GM23338 (cell line): ENCODE data around the gene PTCD2. TPM values are rescaled to one million over a fixed set of nuclear protein-coding genes. Genes with fewer than 3 reads are reported as not detected.

Source experiments
- ATAC-seq: fragments of 200-7000 bp; cut with Tn5 transposase; 3 replicates; pipeline ENCODE4 v1.9.1; 2020
- DNase-seq: peaks from one replicate; pipeline ENCODE4 v3.0.0-alpha.2; 2015; ENCODE audit warnings: low spot score
- H2AFZ ChIP-seq: fragments of 200-600 bp; sonication (generic); 2 replicates; pipeline ENCODE4 v1.8.0; 2016; ENCODE audit warnings: antibody characterized with exemption, mild to moderate bottlenecking, moderate library complexity
- H3F3A ChIP-seq: fragments of 200-600 bp; sonication (generic); replicated peaks from 2 replicates; pipeline ENCODE4 v1.8.0; 2017; ENCODE audit warnings: antibody characterized with exemption, mixed run types, low read depth
- H3K27ac ChIP-seq: fragments of 200-600 bp; sonication (generic); 2 replicates; pipeline ENCODE4 v1.6.1; 2016; ENCODE audit warnings: low read depth
- H3K27me3 ChIP-seq: fragments of 200-600 bp; sonication (generic); 2 replicates; pipeline ENCODE4 v1.8.0; 2016; ENCODE audit warnings: mild to moderate bottlenecking, mixed run types, moderate library complexity; ENCODE audit not compliant: insufficient read depth
- H3K36me3 ChIP-seq: fragments of 200-600 bp; sonication (generic); 2 replicates; pipeline ENCODE4 v1.8.0; 2016; ENCODE audit warnings: mild to moderate bottlenecking; ENCODE audit not compliant: insufficient read depth
- H3K4me1 ChIP-seq: fragments of 200-600 bp; sonication (generic); 2 replicates; pipeline ENCODE4 v1.8.0; 2016; ENCODE audit warnings: mild to moderate bottlenecking, moderate library complexity; ENCODE audit not compliant: insufficient read depth
- H3K4me2 ChIP-seq: fragments of 200-600 bp; sonication (generic); 2 replicates; pipeline ENCODE4 v1.7.1; 2017; ENCODE audit warnings: mixed run types
- H3K4me3 ChIP-seq: fragments of 200-600 bp; sonication (generic); 2 replicates; pipeline ENCODE4 v1.6.1; 2016; ENCODE audit warnings: mixed run types
- H3K79me2 ChIP-seq: fragments of 200-600 bp; sonication (generic); replicated peaks from 2 replicates; pipeline ENCODE4 v1.8.0; 2017; ENCODE audit warnings: mild to moderate bottlenecking; ENCODE audit not compliant: insufficient read depth
- H3K9me2 ChIP-seq: fragments of 200-600 bp; sonication (generic); 2 replicates; pipeline ENCODE4 v1.8.0; 2017; ENCODE audit not compliant: insufficient read depth
- H4K20me1 ChIP-seq: fragments of 200-600 bp; sonication (generic); replicated peaks from 2 replicates; pipeline ENCODE4 v1.8.0; 2017; ENCODE audit warnings: mild to moderate bottlenecking; ENCODE audit not compliant: insufficient read depth
- H3K27ac Mint-ChIP-seq: 2 replicates; pipeline ENCODE4 v1.8.0; 2020; ENCODE audit warnings: inconsistent platforms, mild to moderate bottlenecking, moderate library complexity, mixed read lengths
- H3K27me3 Mint-ChIP-seq: 3 replicates; pipeline ENCODE4 v1.8.0; 2022; ENCODE audit warnings: low read depth, mild to moderate bottlenecking, moderate library complexity, mixed read lengths, inconsistent platforms; ENCODE audit not compliant: insufficient read depth, poor library complexity
- H3K36me3 Mint-ChIP-seq: 3 replicates; pipeline ENCODE4 v1.8.0; 2021; ENCODE audit warnings: low read depth, mild to moderate bottlenecking, inconsistent platforms, moderate library complexity, mixed read lengths
- H3K4me1 Mint-ChIP-seq: 3 replicates; pipeline ENCODE4 v1.8.0; 2020; ENCODE audit warnings: mild to moderate bottlenecking, inconsistent platforms, mixed read lengths
- H3K4me3 Mint-ChIP-seq: 3 replicates; pipeline ENCODE4 v1.8.0; 2021; ENCODE audit warnings: moderate library complexity, mild to moderate bottlenecking, inconsistent platforms, mixed read lengths
- H3K9me3 Mint-ChIP-seq: 3 replicates; pipeline ENCODE4 v1.8.0; 2020; ENCODE audit warnings: moderate library complexity, mild to moderate bottlenecking, inconsistent platforms, mixed read lengths
- CREB1 ChIP-seq: fragments of 250-450 bp; sonication (Bioruptor Pico); IDR thresholded peaks from 2 replicates; pipeline ENCODE4 v1.5.0; 2020; ENCODE audit warnings: low read depth, mild to moderate bottlenecking, moderate library complexity
- CTCF ChIP-seq, 2 experiments: fragments of 200-600 bp in 1 of 2; sonication (generic) in 1 of 2; conservative IDR thresholded peaks; 2 replicates each; pipeline versions ENCODE4 v1.5.1 to v1.6.1; 2016 to 2017; ENCODE audit warnings: antibody characterized with exemption in 2 of 2, low read depth in 2 of 2, mild to moderate bottlenecking in 2 of 2, moderate library complexity in 1 of 2
- EZH2 ChIP-seq: fragments of 200-600 bp; sonication (generic); IDR thresholded peaks from one replicate; pipeline ENCODE4 v1.8.0; 2017; ENCODE audit warnings: antibody characterized with exemption, mild to moderate bottlenecking, low read depth; ENCODE audit not compliant: unreplicated experiment
- EZH2phosphoT487 ChIP-seq: fragments of 200-600 bp; sonication (generic); IDR thresholded peaks from one replicate; pipeline ENCODE4 v1.8.1; 2018; ENCODE audit warnings: antibody characterized with exemption; ENCODE audit not compliant: unreplicated experiment
- REST ChIP-seq: IDR thresholded peaks from one replicate; pipeline ENCODE4 v1.6.1; 2018; ENCODE audit warnings: antibody characterized with exemption; ENCODE audit not compliant: unreplicated experiment
- STAT1 ChIP-seq: IDR thresholded peaks from one replicate; pipeline ENCODE4 v1.6.1; 2016; ENCODE audit warnings: antibody characterized with exemption; ENCODE audit not compliant: unreplicated experiment
- ZNF114 ChIP-seq: fragments of 250-450 bp; sonication (Bioruptor Pico); IDR thresholded peaks from 2 replicates; pipeline ENCODE4 v1.5.0; 2020; ENCODE audit warnings: mild to moderate bottlenecking, moderate library complexity
- ZNF331 ChIP-seq: fragments of 250-450 bp; sonication (Bioruptor Pico); IDR thresholded peaks from 2 replicates; pipeline ENCODE4 v1.5.0; 2020; ENCODE audit warnings: low read depth, mild to moderate bottlenecking, moderate library complexity
- polyA plus RNA-seq: library from polyadenylated mRNA; unstranded; fragments of >200 nt; fragmentation: Nextera tagmentation; extraction: Ambion mirVana; gene quantifications from 2 replicates; pipeline ENCODE4 v1.2.1, GENCODE V29; 2016
- total RNA-seq: library from RNA; depleted of rRNA; stranded (reverse); fragments of >200 nt; shearing (Covaris generic); gene quantifications from 2 replicates; pipeline ENCODE4 v1.2.3, GENCODE V29; 2014
- TF ChIP-seq, protein P1 (sequence below): IDR thresholded peaks from 2 replicates; pipeline ENCODE4 v1.6.1; 2016; ENCODE audit warnings: antibody characterized with exemption
- TF ChIP-seq, protein P2 (sequence below): fragments of 250-450 bp; sonication (Bioruptor Pico); IDR thresholded peaks from 2 replicates; pipeline ENCODE4 v1.5.0; 2020; ENCODE audit warnings: mild to moderate bottlenecking, moderate library complexity

PTCD2 gene
- total and polyA plus RNA-seq, 2 experiments from 2014 or later: 8.8 to 14.5 TPM

DNA sequence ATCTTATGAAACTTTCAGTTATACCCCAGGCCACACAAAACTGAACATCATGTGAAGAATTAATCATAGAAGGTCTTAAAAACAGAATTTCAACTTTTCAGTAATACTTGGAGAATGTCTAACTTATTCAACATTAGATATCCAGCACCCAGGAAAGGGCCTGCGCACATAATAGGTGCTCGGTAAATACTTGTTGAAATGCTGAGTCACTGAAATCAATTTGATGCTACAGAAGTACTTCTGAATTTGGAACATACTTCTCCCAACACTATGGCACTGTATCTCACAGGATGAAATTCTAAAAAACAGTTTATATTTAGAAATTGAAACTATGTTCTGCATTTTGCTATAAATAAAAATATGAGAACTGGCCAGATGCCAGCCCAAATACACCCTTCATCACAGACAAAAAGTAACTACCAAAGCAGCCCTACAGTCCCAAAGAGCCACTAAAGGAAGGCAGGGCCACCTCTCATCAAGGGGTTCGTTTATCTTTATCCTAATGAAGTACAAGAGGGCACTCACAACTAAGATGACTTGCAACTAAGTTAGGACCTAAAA lies 26.6 kb upstream of the PTCD2 start:
- peaks cover 14% of the 10 kb centered on the region for H3K4me1 ChIP-seq
- no peak for ATAC-seq
- Mint-ChIP-seq H3K4me3 (no peak overlapping the region), H3K27ac (peak overlapping the region; percentile 63), H3K27me3 (no peaks in the 10 kb centered on the region), H3K9me3 (no peaks in the 10 kb centered on the region), H3K36me3 (peaks cover 19% of the 10 kb centered on the region), H3K4me1 (peaks cover 10% of the 10 kb centered on the region; the same call in 2 of the 3 replicates)
- TF ChIP-seq EZH2phosphoT487: no peak
- TF ChIP-seq ZNF114: no peak
- no peak for TF ChIP-seq REST
- no peak for TF ChIP-seq CTCF (conservative IDR thresholded peaks at IDR 0.05; ENCODE audit: low read depth in 2 of 2)
- TF ChIP-seq CREB1 (CRISPR knock-in tag): no peak
- TF ChIP-seq STAT1: no peak
- TF ChIP-seq, protein P1, sequence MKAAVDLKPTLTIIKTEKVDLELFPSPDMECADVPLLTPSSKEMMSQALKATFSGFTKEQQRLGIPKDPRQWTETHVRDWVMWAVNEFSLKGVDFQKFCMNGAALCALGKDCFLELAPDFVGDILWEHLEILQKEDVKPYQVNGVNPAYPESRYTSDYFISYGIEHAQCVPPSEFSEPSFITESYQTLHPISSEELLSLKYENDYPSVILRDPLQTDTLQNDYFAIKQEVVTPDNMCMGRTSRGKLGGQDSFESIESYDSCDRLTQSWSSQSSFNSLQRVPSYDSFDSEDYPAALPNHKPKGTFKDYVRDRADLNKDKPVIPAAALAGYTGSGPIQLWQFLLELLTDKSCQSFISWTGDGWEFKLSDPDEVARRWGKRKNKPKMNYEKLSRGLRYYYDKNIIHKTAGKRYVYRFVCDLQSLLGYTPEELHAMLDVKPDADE: no peak
- TF ChIP-seq, protein P2, sequence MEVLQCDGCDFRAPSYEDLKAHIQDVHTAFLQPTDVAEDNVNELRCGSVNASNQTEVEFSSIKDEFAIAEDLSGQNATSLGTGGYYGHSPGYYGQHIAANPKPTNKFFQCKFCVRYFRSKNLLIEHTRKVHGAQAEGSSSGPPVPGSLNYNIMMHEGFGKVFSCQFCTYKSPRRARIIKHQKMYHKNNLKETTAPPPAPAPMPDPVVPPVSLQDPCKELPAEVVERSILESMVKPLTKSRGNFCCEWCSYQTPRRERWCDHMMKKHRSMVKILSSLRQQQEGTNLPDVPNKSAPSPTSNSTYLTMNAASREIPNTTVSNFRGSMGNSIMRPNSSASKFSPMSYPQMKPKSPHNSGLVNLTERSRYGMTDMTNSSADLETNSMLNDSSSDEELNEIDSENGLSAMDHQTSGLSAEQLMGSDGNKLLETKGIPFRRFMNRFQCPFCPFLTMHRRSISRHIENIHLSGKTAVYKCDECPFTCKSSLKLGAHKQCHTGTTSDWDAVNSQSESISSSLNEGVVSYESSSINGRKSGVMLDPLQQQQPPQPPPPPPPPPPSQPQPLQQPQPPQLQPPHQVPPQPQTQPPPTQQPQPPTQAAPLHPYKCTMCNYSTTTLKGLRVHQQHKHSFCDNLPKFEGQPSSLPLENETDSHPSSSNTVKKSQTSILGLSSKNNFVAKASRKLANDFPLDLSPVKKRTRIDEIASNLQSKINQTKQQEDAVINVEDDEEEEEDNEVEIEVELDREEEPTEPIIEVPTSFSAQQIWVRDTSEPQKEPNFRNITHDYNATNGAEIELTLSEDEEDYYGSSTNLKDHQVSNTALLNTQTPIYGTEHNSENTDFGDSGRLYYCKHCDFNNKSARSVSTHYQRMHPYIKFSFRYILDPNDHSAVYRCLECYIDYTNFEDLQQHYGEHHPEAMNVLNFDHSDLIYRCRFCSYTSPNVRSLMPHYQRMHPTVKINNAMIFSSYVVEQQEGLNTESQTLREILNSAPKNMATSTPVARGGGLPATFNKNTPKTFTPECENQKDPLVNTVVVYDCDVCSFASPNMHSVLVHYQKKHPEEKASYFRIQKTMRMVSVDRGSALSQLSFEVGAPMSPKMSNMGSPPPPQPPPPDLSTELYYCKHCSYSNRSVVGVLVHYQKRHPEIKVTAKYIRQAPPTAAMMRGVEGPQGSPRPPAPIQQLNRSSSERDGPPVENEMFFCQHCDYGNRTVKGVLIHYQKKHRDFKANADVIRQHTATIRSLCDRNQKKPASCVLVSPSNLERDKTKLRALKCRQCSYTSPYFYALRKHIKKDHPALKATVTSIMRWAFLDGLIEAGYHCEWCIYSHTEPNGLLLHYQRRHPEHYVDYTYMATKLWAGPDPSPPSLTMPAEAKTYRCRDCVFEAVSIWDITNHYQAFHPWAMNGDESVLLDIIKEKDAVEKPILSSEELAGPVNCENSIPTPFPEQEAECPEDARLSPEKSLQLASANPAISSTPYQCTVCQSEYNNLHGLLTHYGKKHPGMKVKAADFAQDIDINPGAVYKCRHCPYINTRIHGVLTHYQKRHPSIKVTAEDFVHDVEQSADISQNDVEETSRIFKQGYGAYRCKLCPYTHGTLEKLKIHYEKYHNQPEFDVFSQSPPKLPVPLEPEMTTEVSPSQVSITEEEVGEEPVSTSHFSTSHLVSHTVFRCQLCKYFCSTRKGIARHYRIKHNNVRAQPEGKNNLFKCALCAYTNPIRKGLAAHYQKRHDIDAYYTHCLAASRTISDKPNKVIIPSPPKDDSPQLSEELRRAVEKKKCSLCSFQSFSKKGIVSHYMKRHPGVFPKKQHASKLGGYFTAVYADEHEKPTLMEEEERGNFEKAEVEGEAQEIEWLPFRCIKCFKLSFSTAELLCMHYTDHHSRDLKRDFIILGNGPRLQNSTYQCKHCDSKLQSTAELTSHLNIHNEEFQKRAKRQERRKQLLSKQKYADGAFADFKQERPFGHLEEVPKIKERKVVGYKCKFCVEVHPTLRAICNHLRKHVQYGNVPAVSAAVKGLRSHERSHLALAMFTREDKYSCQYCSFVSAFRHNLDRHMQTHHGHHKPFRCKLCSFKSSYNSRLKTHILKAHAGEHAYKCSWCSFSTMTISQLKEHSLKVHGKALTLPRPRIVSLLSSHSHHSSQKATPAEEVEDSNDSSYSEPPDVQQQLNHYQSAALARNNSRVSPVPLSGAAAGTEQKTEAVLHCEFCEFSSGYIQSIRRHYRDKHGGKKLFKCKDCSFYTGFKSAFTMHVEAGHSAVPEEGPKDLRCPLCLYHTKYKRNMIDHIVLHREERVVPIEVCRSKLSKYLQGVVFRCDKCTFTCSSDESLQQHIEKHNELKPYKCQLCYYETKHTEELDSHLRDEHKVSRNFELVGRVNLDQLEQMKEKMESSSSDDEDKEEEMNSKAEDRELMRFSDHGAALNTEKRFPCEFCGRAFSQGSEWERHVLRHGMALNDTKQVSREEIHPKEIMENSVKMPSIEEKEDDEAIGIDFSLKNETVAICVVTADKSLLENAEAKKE (CRISPR knock-in tag): no peak
- TF ChIP-seq ZNF331 (CRISPR knock-in tag): no peak
- TF ChIP-seq EZH2: no peak
- peaks cover 4% of the 10 kb centered on the region; the same call in 1 of the 2 replicates for H3K36me3 ChIP-seq
- no peak overlapping the region for H3K4me2 ChIP-seq
- no peaks in the 10 kb centered on the region for H3F3A ChIP-seq
- DNase-seq: no peak
- no peaks in the 10 kb centered on the region for H3K27me3 ChIP-seq
- peaks cover 9% of the 10 kb centered on the region for H3K79me2 ChIP-seq
- no peaks in the 10 kb centered on the region for H3K9me2 ChIP-seq
- no peak overlapping the region for H3K4me3 ChIP-seq
- no peak overlapping the region for H2AFZ ChIP-seq
- 0 out of 2 replicates have a peak overlapping the region, but pooled peaks have one; percentile 13 for H3K27ac ChIP-seq
- H4K20me1 ChIP-seq: no peaks in the 10 kb centered on the region
